Transverse colon (tissue), 4 donors: ENCODE measurements around the gene SSBP2.

ENCODE experiments used
- CTCF ChIP-seq, 5 experiments: fragments of 200-600 bp in 3 of 5; fragments of 450-650 bp in 2 of 5; sonication (generic) in 3 of 5; IDR thresholded peaks; 1 replicate in 2 of 5; 2 replicates in 3 of 5; pipeline ENCODE4 v1.5.1; 2016 to 2017; ENCODE audit warnings: antibody characterized with exemption in 5 of 5, inconsistent platforms in 3 of 5, mild to moderate bottlenecking in 2 of 5, moderate library complexity in 1 of 5
- EP300 ChIP-seq: sonication (generic); formaldehyde crosslinking; IDR thresholded peaks from one replicate; pipeline ENCODE4 v1.6.1; 2017; ENCODE audit warnings: antibody characterized with exemption, low read depth
- POLR2AphosphoS5 ChIP-seq, 3 donors: sonication (generic); formaldehyde crosslinking; IDR thresholded peaks; one replicate each; pipeline ENCODE4 v1.6.1; 2016; ENCODE audit warnings: antibody characterized with exemption in 3 of 3

- TF ChIP-seq CTCF (IDR thresholded peaks at IDR 0.05) (no peak), POLR2AphosphoS5 (IDR thresholded peaks at IDR 0.05) (no peak), EP300 (no peak)
Observed at GRCh38 chr5:81724108-81724507, 26.8 kb downstream of the SSBP2 start.
